GM18505 (cell line): Measurements from ENCODE around the gene GPS1.

Experiments
- ATAC-seq: cut with Tn5 transposase; IDR thresholded peaks from one replicate; pipeline ENCODE4 v1.9.1; 2021; ENCODE audit not compliant: unreplicated experiment
- POLR2A ChIP-seq: IDR thresholded peaks from 4 replicates; pipeline ENCODE4 v1.6.1; 2011; ENCODE audit warnings: borderline replicate concordance; ENCODE audit not compliant: insufficient read depth, insufficient read length; ENCODE audit errors: extremely low read depth

Gene GPS1

GRCh38 chr17:82083533-82084359, 32.0 kb downstream of the GPS1 start:
- TF ChIP-seq POLR2A, result no peak

GRCh38 chr17:82084373-82085030, 32.8 kb downstream of the GPS1 start:
- no peak for ATAC-seq
- no peak for TF ChIP-seq POLR2A

More at GRCh38 chr17:82083533-82084359, 32.0 kb downstream of the GPS1 start:
- no peak for ATAC-seq

- ATAC-seq, result no peak
- no peak for TF ChIP-seq POLR2A
Measured at GRCh38 chr17:82085031-82085861, 33.5 kb downstream of the GPS1 start.

GRCh38 chr17:82085931-82086764, 34.5 kb downstream of the GPS1 start:
- TF ChIP-seq POLR2A, result no peak
- no peak for ATAC-seq

GRCh38 chr17:82086941-82087906, 35.5 kb downstream of the GPS1 start:
- no peak for TF ChIP-seq POLR2A
- ATAC-seq, result no peak

GRCh38 chr17:82087961-82088837, 36.5 kb downstream of the GPS1 start:
- TF ChIP-seq POLR2A, result no peak
- ATAC-seq, result no peak

GRCh38 chr17:82088838-82089722, 37.4 kb downstream of the GPS1 start:
- ATAC-seq, result no peak
- TF ChIP-seq POLR2A, result no peak

- peak; percentile 9 for TF ChIP-seq POLR2A
- no peak for ATAC-seq
Measured at GRCh38 chr17:82089723-82090548, 38.2 kb downstream of the GPS1 start.

GRCh38 chr17:82090549-82091263, 39.0 kb downstream of the GPS1 start:
- no peak for ATAC-seq

More at GRCh38 chr17:82090549-82091263, 39.0 kb downstream of the GPS1 start:
- no peak for TF ChIP-seq POLR2A
